ENCODE measurements around the gene LIMA1.
A peak's percentile ranks its signal among the peaks of the same experiment; 100 is the strongest.
"Not testable (repeated sequence)": the region's sequence is repeated elsewhere in the genome, so short reads cannot be mapped to it uniquely, and the experiment has no call there.

The LIMA1 gene

DNA sequence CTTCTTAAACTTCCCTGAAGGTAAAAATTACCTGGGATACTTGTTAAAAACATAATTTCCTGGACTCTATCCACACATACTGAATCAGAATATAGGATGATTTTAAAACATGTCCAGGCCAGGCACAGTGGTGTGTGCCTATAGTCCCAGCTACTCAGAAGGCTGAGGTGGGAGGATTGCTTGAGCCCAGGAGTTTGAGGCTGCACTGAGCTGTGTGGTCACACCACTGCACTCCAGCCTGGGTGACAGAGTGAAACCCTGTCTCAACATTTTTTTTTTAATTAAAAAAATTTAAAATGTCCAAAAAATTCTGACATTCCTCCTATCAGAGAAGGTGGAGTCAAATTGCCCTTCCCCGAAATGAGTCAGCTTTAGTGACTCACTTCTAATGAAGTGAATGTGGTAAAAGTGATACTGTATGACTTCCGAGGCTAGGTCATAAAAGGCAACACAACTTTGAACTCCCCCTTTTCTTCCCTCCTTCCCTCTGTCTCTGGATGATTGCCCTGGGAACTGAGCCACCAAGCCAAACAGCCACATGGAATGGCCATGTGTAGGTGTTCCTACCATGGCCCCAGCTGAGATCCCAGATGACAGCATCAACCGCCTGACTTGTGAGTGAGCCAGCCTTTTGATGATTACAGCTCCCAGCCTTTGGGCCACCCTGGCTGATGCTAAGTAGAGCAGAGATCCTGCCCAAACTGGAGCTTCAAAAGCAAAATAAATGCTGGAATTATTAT lies 36.3 kb downstream of the LIMA1 start:
- DNase-seq = no peak

DNA sequence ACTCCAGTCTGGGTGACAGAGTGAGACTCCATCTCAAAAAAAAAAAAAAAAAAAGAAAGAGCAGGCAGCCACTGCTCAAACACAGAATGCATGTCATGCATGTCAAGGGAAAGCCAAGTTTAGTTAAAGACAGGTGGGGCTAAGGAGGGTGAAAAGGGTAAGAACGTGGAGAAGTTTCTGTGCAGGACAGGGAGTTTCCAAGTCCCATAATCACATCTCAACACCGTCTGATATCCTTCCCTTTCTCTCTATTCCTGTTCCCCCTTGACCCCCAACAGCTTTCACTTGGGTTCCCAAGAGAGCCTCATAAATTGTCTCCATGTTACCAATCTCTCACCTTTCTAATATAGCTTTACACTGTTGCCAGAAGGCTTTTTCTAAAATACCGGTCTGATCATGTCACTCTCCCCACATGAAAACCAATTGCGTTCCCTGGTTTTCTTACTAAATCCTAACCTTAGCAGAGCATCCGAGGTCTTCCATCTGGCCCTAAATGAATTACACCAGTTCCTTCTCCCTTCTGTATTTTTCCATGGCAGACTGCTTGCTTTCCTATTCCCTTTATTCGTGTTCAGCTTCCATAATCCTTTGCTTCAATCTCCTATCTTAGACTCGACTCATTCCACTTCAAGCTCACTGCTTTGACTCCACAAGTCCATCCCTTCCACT lies 37.0 kb downstream of the LIMA1 start:
- DNase-seq = no peak

DNA sequence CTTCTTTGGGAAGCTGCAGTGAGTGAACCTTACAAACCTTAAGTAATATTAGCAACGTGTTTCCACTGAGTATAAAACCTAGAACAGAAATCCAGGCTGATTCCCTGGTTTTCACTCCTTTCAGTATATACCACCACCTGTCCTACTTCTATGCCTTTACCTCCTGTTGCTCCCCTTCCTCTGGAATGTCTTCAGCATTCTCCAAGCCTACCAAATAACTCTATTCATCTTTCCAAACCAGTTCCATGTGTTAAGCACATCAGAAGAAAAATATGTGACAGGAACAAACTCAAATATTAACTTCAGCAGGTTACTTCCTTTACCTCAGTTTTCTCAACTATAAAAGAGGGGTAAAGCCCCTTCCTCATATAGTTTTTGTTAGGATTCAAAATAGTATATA lies 39.8 kb downstream of the LIMA1 start:
- no peak for DNase-seq

DNA sequence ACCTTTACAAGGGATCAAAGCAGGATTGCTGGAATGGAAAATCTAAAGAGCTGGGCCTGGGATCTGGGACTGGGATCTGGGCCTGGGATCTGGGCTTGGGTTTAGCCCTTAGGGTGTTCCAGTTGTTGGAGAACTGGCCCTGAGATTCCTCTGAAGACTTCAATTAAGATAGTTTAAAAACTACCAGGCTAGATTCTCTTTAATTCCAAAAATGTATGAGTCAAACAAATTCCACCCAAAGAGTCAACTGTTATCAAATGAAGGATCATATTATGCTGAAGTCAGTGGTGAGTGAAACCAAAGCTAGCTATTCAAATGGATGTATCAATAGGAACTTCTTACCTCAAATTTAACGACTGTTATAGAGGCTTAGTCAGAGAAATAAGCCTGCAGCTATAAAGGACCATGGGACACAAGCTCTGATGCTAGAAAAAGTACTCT lies 40.5 kb downstream of the LIMA1 start:
- no peak for DNase-seq

DNA sequence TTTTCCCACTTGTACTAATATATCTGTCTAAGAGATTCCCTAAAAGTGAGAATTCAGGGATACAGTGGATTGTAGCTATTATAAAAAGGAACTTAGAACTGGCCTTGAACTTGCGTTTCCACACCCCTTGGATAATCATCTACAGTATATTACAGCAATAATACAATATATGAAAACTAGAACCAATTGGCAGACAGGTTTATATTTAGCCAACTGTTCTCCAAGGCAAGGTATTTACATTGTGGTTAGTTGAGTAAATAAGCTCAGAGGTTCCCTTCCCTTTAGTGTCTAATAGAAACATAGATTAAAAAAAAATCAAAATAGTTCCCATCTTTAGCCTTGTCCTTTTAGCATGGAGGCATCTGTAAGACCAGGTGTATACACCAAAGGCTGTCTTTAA lies 42.1 kb downstream of the LIMA1 start:
- DNase-seq = peak; percentile 27

- DNase-seq = no peak
Observed at GRCh38 chr12:50240792-50241114, 42.6 kb downstream of the LIMA1 start.

DNA sequence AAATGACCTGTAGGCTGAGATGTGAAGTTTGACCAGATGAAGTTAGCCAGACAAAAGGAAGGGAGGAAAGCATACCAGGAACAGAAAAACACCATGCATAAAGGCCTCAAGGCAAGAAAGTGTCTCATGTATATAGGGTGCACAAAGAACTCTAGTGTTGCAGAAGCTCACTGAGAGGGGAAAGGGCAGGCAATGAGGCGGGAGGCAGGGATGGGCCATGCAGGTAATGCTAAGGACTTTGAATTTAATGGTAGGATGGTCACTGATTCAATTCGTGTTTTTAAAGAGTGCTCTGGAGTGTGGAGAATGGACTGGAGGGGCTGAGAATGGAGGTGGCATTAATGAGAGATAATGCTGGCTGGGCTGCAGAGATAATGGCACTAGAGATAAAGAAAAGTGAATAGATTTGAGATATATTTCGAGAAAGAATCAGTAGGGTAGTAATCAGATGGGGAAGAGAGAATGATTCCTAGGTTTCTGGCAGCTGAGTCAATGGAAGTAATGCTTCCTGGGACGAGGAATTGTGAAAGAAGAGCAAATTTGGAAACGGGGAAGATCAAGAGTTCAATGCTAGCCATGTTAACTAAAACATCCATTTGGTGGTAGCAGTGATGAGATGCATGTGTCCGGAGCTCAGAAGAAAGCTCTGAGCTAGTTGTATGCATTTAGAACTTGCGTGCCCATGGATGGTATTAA lies 43.1 kb downstream of the LIMA1 start:
- no peak for DNase-seq

DNA sequence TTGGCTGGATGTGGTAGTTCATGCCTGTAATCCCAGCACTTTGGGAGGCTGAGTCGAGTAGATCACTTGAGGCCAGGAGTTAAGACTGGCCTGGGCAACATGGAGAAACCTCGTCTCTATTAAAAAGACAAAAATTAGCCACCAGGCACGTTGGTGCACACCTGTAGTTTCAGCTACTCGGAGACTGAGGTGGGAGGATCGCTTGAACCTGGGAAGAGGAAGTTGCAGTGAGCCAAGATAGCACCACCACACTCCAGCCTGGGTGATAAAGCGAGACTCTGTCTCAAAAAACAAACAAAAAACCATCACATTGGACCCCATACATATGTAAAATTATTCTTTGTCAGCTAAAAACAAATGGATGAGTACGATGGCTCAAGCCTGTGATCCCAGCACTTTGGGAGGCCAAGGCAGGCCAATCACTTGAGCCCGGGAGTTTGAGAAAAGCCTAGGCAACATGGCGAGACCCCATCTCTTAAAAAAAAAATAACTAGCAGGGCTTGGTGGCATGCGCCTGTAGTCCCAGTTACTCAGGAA lies 43.9 kb downstream of the LIMA1 start:
- no peak for DNase-seq

GRCh38 chr12:50234347-50234746 lies 49.0 kb downstream of the LIMA1 start:
- DNase-seq = no peak

DNA sequence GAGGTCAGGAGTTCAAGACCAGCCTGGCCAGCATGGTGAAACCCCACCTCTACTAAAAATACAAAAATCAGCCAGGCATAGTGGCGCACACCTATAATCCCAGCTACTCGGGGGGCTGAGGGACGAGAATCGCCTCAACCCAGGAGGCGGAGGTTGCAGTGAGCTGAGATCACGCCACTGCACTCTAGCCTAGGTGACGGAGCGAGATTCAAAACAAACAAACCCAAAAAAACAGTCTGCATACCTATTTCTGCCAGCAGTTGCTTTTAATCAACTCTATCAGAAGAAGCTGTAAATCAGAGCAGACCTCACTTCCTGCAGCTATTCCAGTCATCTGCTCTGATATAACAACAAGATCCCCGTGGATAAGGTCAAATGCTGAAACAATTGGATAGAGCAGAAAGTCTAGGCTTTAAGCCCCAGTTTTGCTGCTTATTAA lies 50.5 kb downstream of the LIMA1 start:
- no peak for DNase-seq

DNA sequence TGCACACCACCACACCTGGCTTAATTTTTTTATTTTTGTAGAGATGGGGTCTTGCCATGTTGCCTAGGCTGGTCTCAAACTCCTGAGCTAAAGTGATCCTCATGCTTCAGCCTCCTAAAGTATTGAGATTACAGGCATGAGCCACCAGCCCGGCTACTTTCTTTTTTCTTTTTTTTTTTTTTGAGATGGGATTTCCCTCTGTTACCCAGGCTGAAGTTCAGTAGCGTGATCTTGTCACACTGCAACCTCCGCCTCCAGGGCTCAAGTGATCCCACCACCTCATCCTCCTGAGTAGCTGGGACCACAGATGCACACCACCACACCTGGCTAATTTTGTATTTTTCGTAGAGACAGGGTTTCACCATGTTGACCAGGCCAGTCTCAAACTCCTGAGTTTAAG lies 51.1 kb downstream of the LIMA1 start:
- no peak for DNase-seq

- no peak for DNase-seq
Observed at GRCh38 chr12:50231346-50231745, 52.0 kb downstream of the LIMA1 start.

DNA sequence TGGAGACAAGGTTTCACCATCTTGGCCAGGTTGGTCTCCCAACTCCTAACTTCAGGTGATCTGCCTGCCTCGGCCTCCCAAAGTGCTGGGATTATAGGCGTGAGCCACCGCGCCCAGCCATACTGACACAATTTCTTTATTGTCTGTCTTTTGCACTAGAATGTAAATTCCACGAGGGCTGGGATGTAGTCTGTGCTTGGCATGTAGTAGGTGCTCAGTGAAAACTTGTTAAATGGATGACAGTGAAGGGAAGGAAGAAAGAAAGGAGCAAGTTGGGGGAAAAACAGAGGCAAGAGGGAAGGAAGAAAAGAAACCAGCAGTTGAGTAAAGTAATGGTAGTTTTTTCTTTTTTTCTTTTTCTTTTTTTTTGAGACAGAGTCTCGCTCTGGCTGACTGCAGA lies 53.1 kb downstream of the LIMA1 start:
- no peak for DNase-seq

DNA sequence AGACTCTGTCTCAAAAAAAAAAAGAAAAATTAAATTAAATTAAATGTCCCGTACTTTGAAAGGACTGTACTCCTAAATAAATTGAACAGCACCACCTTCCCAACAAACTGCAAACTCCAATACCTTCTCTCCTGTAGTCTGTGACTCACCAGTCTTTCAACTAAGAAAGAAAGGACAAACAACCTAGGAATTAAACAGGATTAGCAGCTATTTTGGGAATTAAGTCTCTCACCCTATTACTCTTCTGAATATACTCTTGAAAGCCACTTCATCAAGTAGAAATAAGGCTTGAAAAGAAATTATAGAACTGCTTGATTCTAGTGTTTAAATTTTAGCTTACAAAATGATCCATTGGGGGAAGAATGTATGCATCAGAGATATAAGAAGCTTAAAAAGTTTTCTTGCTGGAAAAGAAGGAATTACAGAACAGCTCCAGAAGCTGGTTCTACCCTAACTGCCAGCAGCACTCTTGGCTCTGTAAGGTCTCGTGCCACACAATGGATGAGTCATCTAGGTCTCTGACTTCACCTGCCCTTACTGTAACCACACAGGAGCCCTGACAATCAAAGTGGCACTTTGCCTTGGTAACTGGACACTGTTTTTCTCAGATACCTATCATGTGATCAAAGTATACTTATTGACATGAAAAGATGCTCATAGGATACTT lies 59.2 kb downstream of the LIMA1 start:
- DNase-seq = peak; percentile 95

DNA sequence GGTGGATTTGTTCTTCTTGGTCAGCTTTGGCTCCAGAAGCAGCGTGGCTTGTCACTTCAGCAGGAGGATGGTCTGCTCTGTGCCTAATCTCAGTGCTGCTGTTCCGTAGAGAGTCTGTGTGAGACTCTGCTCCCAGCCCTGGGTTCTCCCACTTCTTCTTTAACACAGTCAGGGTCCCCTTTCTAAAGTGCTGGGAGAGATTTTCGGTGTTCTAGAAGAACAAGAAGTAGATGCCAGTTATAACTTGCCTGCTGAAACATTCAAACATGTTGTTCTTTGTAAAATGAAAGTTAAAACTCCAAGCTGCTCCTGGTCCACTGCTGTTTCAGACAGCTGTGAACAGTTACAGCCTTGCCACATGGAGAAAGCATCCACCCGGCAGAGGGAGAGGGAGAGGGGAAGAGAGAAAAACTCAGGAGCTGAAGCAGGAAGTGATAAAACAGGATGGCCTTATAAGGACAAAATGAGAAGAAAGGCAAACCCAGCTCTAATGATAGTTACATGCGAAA lies 61.0 kb downstream of the LIMA1 start:
- DNase-seq = no peak

- peak; percentile 45 for DNase-seq
Observed at GRCh38 chr12:50221228-50222008, 61.9 kb downstream of the LIMA1 start.

GRCh38 chr12:50220363-50220995 lies 62.8 kb downstream of the LIMA1 start:
- DNase-seq = no peak

DNA sequence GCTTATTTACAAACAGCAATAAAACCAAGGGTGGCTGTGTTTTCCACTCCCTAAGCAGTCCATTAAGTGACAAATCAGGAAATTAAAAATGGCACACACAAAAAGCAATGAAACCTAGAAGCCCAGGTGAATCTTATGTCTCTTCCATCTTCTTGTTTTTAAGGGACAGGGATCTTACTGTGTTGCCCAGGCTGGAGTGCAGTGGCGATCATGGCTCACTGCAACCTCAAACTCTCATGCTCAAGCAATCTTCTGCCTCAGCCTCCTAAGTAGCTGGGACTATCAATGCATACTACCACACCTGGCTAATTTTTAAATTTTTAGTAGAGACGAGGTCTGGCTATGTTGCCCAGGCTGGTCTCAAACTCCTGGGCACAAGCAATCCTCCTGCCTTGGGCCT lies 63.8 kb downstream of the LIMA1 start:
- DNase-seq = no peak

- not testable (repeated sequence) for DNase-seq
Observed at GRCh38 chr12:50219001-50219400, 64.3 kb downstream of the LIMA1 start.

DNA sequence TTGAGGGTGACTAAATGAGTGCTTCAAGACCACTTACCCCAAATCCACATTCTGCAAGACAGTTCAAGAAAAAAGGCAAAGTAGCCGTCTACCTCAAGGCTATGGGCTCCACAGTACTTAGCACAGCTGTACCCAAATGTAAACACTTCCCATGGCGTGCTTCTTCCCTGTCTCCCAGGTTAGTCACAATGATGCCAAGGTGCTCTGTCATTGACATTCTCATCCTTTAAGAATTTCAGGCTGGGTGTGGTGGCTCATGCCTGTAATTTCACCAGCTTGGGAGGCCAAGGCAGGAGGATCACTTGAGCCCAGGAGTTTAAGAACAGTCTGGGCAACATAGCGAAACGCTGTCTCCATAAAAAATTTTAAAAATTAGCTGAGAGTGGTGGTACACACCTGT lies 64.9 kb downstream of the LIMA1 start:
- no peak for DNase-seq

DNA sequence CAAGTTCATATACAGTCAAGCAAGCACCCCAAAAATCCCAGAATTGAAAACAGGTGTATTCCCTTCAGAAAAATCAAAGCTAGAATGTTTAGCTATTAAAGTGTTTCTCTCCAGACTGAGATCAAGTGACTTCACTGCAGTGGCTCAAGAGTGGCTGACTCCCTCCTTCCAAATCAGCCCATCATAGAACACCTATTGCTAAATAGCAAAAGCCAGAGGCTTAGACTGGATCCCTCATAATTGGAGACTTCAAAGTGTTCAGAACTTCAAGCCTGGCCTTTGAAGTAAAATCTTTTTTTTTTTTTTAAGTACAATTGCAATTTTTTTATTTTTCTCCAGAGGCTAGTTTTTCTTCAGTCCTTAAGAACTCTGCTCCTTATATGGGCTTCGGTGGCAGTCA lies 66.1 kb downstream of the LIMA1 start:
- no peak for DNase-seq

- no peak for DNase-seq
Observed at GRCh38 chr12:50215033-50215432, 68.3 kb downstream of the LIMA1 start.
